Neural cell (in vitro differentiated cells): Measurements from ENCODE around the gene CRYBA4.

ENCODE experiments used
- CTCF ChIP-seq: fragments of 450-650 bp; IDR thresholded peaks from 2 replicates; pipeline ENCODE4 v1.5.1; 2014; ENCODE audit warnings: antibody characterized with exemption, mild to moderate bottlenecking, moderate library complexity; ENCODE audit not compliant: poor library complexity, severe bottlenecking
- EP300 ChIP-seq: fragments of 450-650 bp; conservative IDR thresholded peaks from 2 replicates; pipeline ENCODE4 v1.6.1; 2014; ENCODE audit warnings: antibody characterized with exemption, mild to moderate bottlenecking, moderate library complexity; ENCODE audit not compliant: poor library complexity, severe bottlenecking
- EZH2 ChIP-seq: fragments of 200-600, 300-800 bp; shearing (Covaris generic), sonication (generic); IDR thresholded peaks from 2 replicates; pipeline ENCODE4 v1.6.1; 2014; ENCODE audit warnings: antibody characterized with exemption, low read length, borderline replicate concordance, mild to moderate bottlenecking; ENCODE audit not compliant: insufficient read depth, poor library complexity, severe bottlenecking
- POLR2AphosphoS5 ChIP-seq: IDR thresholded peaks from 2 replicates; pipeline ENCODE4 v1.6.1; 2012
- RAD21 ChIP-seq: fragments of 450-650 bp; conservative IDR thresholded peaks from 2 replicates; pipeline ENCODE4 v1.6.1; 2014; ENCODE audit warnings: antibody characterized with exemption, mild to moderate bottlenecking, moderate library complexity
- REST ChIP-seq: IDR thresholded peaks from 2 replicates; pipeline ENCODE4 v1.6.1; 2012; ENCODE audit warnings: borderline replicate concordance
- SMC3 ChIP-seq: fragments of 450-650 bp; conservative IDR thresholded peaks from 2 replicates; pipeline ENCODE4 v1.6.1; 2014; ENCODE audit warnings: antibody characterized with exemption, mild to moderate bottlenecking, moderate library complexity; ENCODE audit not compliant: poor library complexity
- TAF1 ChIP-seq: IDR thresholded peaks from 2 replicates; pipeline ENCODE4 v1.6.1; 2012; ENCODE audit warnings: low read depth

GRCh38 chr22:26619510-26619909, 2.3 kb upstream of the CRYBA4 start:
- no peak for TF ChIP-seq CTCF
- no peak for TF ChIP-seq EP300
- TF ChIP-seq TAF1: no peak
- no peak for TF ChIP-seq SMC3
- TF ChIP-seq REST: no peak
- TF ChIP-seq EZH2: no peak
- no peak for TF ChIP-seq POLR2AphosphoS5
- no peak for TF ChIP-seq RAD21
